Heart right ventricle (tissue), 16 donors: Measurements from ENCODE around the gene KIF2B. TPM values are rescaled to one million over a fixed set of nuclear protein-coding genes. Genes with fewer than 3 reads are reported as not detected.
"Not testable (repeated sequence)": the region's sequence is repeated elsewhere in the genome, so short reads cannot be mapped to it uniquely, and the experiment has no call there.

ENCODE experiments used
- ATAC-seq, 8 donors: fragments of 200-7000 bp; cut with Tn5 transposase; one replicate each; pipeline ENCODE4 v1.9.1; 2020; ENCODE audit warnings: mild to moderate bottlenecking in 8 of 8, moderate library complexity in 8 of 8, moderate number of reproducible peaks in 1 of 8
- DNase-seq, 2 donors: peaks; one replicate each; pipeline ENCODE4 v3.0.0-alpha.2; 2020
- H3K27ac ChIP-seq, 10 donors: fragments of 200-600 bp; sonication (generic) in 2 of 10; one replicate each; pipeline versions ENCODE4 v1.5.0 to v1.8.0; 2020 to 2022; ENCODE audit warnings: mild to moderate bottlenecking in 3 of 10
- H3K27me3 ChIP-seq, 7 donors: fragments of 200-600 bp; one replicate each; pipeline ENCODE4 v1.8.0; 2021 to 2022; ENCODE audit warnings: mild to moderate bottlenecking in 2 of 7
- H3K36me3 ChIP-seq, 9 donors: fragments of 200-600 bp; sonication (generic) in 1 of 9; one replicate each; pipeline versions ENCODE4 v1.5.0 to v1.8.0; 2020 to 2022; ENCODE audit warnings: mild to moderate bottlenecking in 2 of 9
- H3K4me1 ChIP-seq, 9 donors: fragments of 200-600 bp; sonication (generic) in 1 of 9; one replicate each; pipeline versions ENCODE4 v1.5.0 to v1.8.0; 2020 to 2022; ENCODE audit warnings: mild to moderate bottlenecking in 4 of 9
- H3K4me3 ChIP-seq, 10 donors: fragments of 200-600 bp; sonication (generic) in 2 of 10; one replicate each; pipeline versions ENCODE4 v1.5.0 to v1.8.0; 2020 to 2022; ENCODE audit warnings: mild to moderate bottlenecking in 7 of 10, moderate library complexity in 2 of 10
- H3K9me3 ChIP-seq, 11 donors: fragments of 200-600 bp in 10 of 11; sonication (generic) in 2 of 11; one replicate each; pipeline versions ENCODE4 v1.5.0 to v1.8.0; 2013 to 2022; ENCODE audit warnings: mild to moderate bottlenecking in 2 of 11, control low read depth in 1 of 11, moderate library complexity in 1 of 11
- WGBS, 2 donors: extraction: QIAGEN DNeasy Blood & Tissue Kit; methylation state at CpG; one replicate each; pipeline ENCODE4 v1.1.7; 2013; ENCODE audit warnings: inconsistent platforms in 1 of 2; 5-methylcytosine and 5-hydroxymethylcytosine counted together
- intact Hi-C, 10 donors: fragments of 100-400 bp; cut with DNase I; formaldehyde crosslinking; loops; one replicate each; pipeline versions ENCODE4 v1.11.1 to v1.14.2; 2022
- polyA plus RNA-seq, 2 donors: library from polyadenylated mRNA; stranded (reverse); fragments of 200-250 nt; gene quantifications; one replicate each; pipeline ENCODE4 v1.2.3, GENCODE V29; 2013
- total RNA-seq, 10 donors: library from RNA; stranded (reverse); fragmentation: NEBNext Ultra II Directional in 3 of 10; extraction: Animal tissue kit (Norgen Biotek cat#: 25700) in 3 of 10; gene quantifications; one replicate each; pipeline versions ENCODE4 v1.2.1 to v1.2.4, GENCODE V29; 2021 to 2023
- TF ChIP-seq, protein P1 (sequence below), 9 donors: fragments of 200-600 bp; sonication (generic) in 2 of 9; IDR thresholded peaks; one replicate each; pipeline versions ENCODE4 v1.5.0 to v1.8.0; 2021 to 2022; ENCODE audit warnings: antibody characterized with exemption in 9 of 9, mild to moderate bottlenecking in 5 of 9, moderate library complexity in 1 of 9
- donor health status: Arrhythmogenic right ventricular cardiomyopathy.
- donor health status: ischemic (EF 13 %, LVEDD 7.1; RV severe dilation, severe dysfunction).
- donor health status: healthy with polysubstance abuse.
- donor health status: DM: no; HTN: yes; CAD: no.
- donor health status: DM: no; HTN: no; CAD: no.
- donor health status: ischemic (EF 25% LVEDD 6.9; RV normal size, moderate dysfunction).
- donor health status: ischemic (EF 25% LVEDD 5.7; RV mildly dilated, moderate dysfunction).
- donor health status: healthy.
- donor health status: DM: yes; HTN: yes; CAD: no.
- donor health status: Ischemic cardiomyopathy.
- donor health status: ischemic (EF 35%, LVEDD 5.7; RV mildly dilated, moderate dysfunction).
- donor health status: nonischemic (EF 11% LVEDD 7.7; RV severe dilation, severe dysfunction).
- donor health status: DM: yes; HTN: yes; CAD: no.
- donor health status: PGD.
- donor health status: ischemic (EF 29% LVEDD 5.4; RV normal size, mild dysfunction).
- donor health status: nonischemic (EF 23%, LVEDD 6.1; RV moderate dilation, normal function).

KIF2B gene
- total and polyA plus RNA-seq, 12 donors, result not detected

DNA sequence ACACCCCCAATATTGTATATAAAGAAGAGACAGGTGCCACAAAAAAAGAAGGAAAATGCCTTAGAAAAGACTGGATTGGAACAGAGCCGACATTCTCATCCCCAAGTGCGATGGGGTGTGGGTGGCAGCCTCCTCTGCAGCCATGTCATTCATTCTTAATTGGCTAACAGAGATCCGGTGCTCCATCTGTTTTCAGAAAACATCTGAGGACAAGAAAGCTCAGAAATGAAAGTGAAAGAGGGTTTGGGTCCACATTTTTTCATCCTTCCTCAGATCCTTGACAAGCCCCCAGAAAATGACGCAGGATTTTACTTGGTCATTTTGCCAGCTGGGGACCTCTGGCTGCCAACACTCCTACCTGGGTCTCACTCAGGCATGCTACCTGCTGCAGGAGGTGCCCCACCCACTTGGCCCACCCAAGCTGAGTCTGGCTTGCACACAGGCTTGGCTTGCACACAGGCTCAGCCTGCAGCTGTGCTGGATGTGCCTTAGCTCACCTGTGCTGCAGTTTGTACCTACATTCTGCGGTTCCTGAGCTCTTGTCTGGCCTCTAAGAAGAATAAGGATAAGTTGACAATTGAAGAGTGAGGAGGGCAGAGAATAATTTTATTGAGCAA lies 21.9 kb downstream of the KIF2B start:
- 76 to 80% methylated on average over 5 of the region's 5 CpGs for WGBS, 2 donors
- TF ChIP-seq, protein P1, sequence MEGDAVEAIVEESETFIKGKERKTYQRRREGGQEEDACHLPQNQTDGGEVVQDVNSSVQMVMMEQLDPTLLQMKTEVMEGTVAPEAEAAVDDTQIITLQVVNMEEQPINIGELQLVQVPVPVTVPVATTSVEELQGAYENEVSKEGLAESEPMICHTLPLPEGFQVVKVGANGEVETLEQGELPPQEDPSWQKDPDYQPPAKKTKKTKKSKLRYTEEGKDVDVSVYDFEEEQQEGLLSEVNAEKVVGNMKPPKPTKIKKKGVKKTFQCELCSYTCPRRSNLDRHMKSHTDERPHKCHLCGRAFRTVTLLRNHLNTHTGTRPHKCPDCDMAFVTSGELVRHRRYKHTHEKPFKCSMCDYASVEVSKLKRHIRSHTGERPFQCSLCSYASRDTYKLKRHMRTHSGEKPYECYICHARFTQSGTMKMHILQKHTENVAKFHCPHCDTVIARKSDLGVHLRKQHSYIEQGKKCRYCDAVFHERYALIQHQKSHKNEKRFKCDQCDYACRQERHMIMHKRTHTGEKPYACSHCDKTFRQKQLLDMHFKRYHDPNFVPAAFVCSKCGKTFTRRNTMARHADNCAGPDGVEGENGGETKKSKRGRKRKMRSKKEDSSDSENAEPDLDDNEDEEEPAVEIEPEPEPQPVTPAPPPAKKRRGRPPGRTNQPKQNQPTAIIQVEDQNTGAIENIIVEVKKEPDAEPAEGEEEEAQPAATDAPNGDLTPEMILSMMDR (IDR thresholded peaks at IDR 0.05), result no peak
- ATAC-seq, result no peak
- no peak for DNase-seq
- intact Hi-C loops, result no loop called here
- Histone ChIP-seq H3K9me3 (peaks cover 0 to 29% (median 7%) of the 10 kb centered on the region in 11 donors), H3K36me3 (no peaks in the 10 kb centered on the region), H3K4me1 (no peaks in the 10 kb centered on the region), H3K27ac (no peak overlapping the region), H3K4me3 (no peak overlapping the region), H3K27me3 (no peaks in the 10 kb centered on the region)

DNA sequence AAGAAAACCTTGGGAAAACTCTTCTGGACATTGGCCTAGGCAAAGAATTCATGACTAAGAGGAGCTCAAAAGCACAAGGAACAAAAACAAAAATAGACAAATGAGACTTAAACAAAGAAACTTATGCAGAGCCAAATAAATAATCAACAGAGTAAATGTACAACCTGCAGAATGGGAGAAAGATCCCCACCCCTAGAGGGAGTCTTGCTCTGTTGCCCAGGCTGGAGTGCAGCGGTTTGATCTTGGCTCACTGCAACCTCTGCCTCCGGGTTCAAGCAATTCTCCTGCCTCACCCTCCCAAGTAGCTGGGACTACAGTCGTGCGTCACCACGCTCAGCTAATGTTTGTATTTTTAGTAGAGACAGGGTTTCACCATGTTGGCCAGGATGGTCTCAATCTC lies 48.4 kb downstream of the KIF2B start:
- 80 to 88% methylated on average over 5 of the region's 5 CpGs for WGBS, 2 donors
- H3K4me1 ChIP-seq, H3K36me3 ChIP-seq, H3K27ac ChIP-seq, DNase-seq, intact Hi-C loops, H3K27me3 ChIP-seq, ATAC-seq, H3K9me3 ChIP-seq, H3K4me3 ChIP-seq: not testable (repeated sequence)
